Measurements from ENCODE around the gene PRR20B.
"Not testable (repeated sequence)": the region's sequence is repeated elsewhere in the genome, so short reads cannot be mapped to it uniquely, and the experiment has no call there.

GRCh38 chr13:57148106-57148505 is 818 bp downstream of the PRR20B start:
- not testable (repeated sequence) for TF ChIP-seq CTCF (conservative IDR thresholded peaks at IDR 0.05); EZH2 (IDR thresholded peaks at IDR 0.05; ENCODE audit: low read depth)

Measured in PC-9 (cell line).